Measurements from ENCODE around the gene STIM1.

The STIM1 gene

DNA sequence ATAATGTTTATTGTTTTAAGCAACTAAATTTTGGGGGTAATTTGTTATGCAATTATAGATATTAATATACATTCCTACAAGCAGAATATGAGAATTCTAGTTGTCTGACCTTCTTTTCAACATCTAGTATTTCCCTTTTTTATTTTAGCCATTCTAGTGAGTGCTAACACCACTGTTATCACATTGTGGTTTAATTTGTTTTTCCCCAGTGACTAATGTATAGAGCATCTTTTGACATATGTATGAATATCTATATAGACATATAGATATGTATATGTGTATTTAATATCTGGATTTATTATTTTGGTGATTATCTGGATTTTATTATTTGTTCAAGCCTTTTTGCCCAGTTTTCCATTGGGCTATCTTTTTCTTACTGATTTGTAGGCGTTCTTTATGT lies 66.6 kb downstream of the STIM1 start:
- Histone ChIP-seq H3K4me3 (ENCODE audit: low read length) (no peak overlapping the region), H3K27me3 (ENCODE audit: control insufficient read depth, insufficient read depth, low read length) (no peaks in the 10 kb centered on the region), H3K27ac (ENCODE audit: low read depth, low read length) (no peak overlapping the region), H3K36me3 (ENCODE audit: control insufficient read depth, insufficient read depth, low read length) (no peaks in the 10 kb centered on the region), H3K4me1 (ENCODE audit: control insufficient read depth, insufficient read depth, low read length) (no peaks in the 10 kb centered on the region), H3K9ac (ENCODE audit: low read length) (no peak overlapping the region)

DNA sequence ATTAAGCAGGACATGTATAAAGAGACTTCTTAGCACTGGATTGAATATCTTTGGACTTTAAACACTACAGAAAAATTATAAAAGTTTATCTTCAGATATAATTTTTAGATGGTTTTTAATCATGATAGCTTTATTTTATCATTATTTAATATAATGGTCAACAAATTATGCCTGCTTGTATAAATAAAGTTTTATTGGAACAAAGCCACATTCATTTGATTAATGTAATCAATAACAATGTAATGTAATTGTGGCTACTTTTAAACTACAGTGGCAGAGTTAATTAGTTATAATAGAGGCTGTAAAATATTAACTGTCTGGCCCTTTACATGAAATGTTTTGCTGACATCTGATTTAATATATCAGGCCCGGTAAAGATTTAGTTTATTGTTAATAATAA lies 70.0 kb downstream of the STIM1 start:
- H3K27ac ChIP-seq (ENCODE audit: low read depth, low read length) = no peak overlapping the region
- no peaks in the 10 kb centered on the region for H3K36me3 ChIP-seq (ENCODE audit: control insufficient read depth, insufficient read depth, low read length)
- no peak overlapping the region for H3K4me3 ChIP-seq (ENCODE audit: low read length)
- no peak overlapping the region for H3K9ac ChIP-seq (ENCODE audit: low read length)
- no peaks in the 10 kb centered on the region for H3K27me3 ChIP-seq (ENCODE audit: control insufficient read depth, insufficient read depth, low read length)
- H3K4me1 ChIP-seq (ENCODE audit: control insufficient read depth, insufficient read depth, low read length) = peaks cover 13% of the 10 kb centered on the region

DNA sequence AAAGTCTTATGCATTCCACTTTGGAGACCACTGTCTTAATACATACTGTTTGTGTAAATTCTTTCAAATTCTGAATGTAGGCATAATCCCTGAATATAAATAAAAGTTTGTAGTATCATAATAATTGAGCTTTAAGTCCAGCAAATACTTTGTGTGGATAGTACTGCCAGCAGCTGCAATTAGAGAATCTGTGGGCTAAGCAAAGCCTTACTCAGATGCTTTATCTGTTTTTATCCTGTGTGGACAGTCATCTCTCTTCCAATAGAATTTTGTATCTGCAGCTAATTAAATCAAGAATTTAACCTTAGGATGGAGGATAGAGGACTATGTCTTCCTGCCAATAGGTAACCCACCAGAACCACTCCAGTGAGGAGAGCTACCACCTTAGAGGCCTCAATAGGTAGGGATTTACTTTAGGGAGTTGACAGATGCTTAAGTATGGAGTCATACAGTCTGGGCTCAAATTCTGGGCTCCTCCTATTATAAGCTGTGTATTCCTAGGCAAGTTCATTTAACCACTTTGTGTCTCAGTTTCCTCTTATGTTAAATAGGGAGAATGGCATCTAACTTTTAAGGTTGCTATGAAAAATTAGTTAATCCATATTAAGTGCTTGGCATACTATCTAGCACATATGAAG lies 71.1 kb downstream of the STIM1 start:
- Histone ChIP-seq H3K36me3 (ENCODE audit: control insufficient read depth, insufficient read depth, low read length) (no peaks in the 10 kb centered on the region), H3K9ac (ENCODE audit: low read length) (no peak overlapping the region), H3K27me3 (ENCODE audit: control insufficient read depth, insufficient read depth, low read length) (no peaks in the 10 kb centered on the region), H3K4me3 (ENCODE audit: low read length) (no peak overlapping the region), H3K27ac (ENCODE audit: low read depth, low read length) (no peak overlapping the region), H3K4me1 (ENCODE audit: control insufficient read depth, insufficient read depth, low read length) (peaks cover 13% of the 10 kb centered on the region)

- peaks cover 13% of the 10 kb centered on the region for H3K4me1 ChIP-seq (ENCODE audit: control insufficient read depth, insufficient read depth, low read length)
Measured at GRCh38 chr11:3927129-3927796, 71.8 kb downstream of the STIM1 start.

GRCh38 chr11:3929232-3929631 lies 73.8 kb downstream of the STIM1 start:
- Histone ChIP-seq H3K36me3 (ENCODE audit: control insufficient read depth, insufficient read depth, low read length) (no peaks in the 10 kb centered on the region), H3K27me3 (ENCODE audit: control insufficient read depth, insufficient read depth, low read length) (no peaks in the 10 kb centered on the region), H3K27ac (ENCODE audit: low read depth, low read length) (peak overlapping the region; percentile 33), H3K9ac (ENCODE audit: low read length) (no peak overlapping the region), H3K4me1 (ENCODE audit: control insufficient read depth, insufficient read depth, low read length) (peaks cover 13% of the 10 kb centered on the region), H3K4me3 (ENCODE audit: low read length) (no peak overlapping the region)

More at GRCh38 chr11:3927129-3927796, 71.8 kb downstream of the STIM1 start:
- no peak overlapping the region for H3K27ac ChIP-seq (ENCODE audit: low read depth, low read length)
- no peaks in the 10 kb centered on the region for H3K27me3 ChIP-seq (ENCODE audit: control insufficient read depth, insufficient read depth, low read length)
- H3K36me3 ChIP-seq (ENCODE audit: control insufficient read depth, insufficient read depth, low read length) = no peaks in the 10 kb centered on the region
- no peak overlapping the region for H3K4me3 ChIP-seq (ENCODE audit: low read length)
- H3K9ac ChIP-seq (ENCODE audit: low read length) = no peak overlapping the region

- H3K27ac ChIP-seq (ENCODE audit: low read depth, low read length) = peak overlapping the region; percentile 33
- no peaks in the 10 kb centered on the region for H3K27me3 ChIP-seq (ENCODE audit: control insufficient read depth, insufficient read depth, low read length)
- no peaks in the 10 kb centered on the region for H3K36me3 ChIP-seq (ENCODE audit: control insufficient read depth, insufficient read depth, low read length)
- H3K9ac ChIP-seq (ENCODE audit: low read length) = no peak overlapping the region
- no peak overlapping the region for H3K4me3 ChIP-seq (ENCODE audit: low read length)
- H3K4me1 ChIP-seq (ENCODE audit: control insufficient read depth, insufficient read depth, low read length) = peaks cover 13% of the 10 kb centered on the region
Measured at GRCh38 chr11:3929649-3930048, 74.2 kb downstream of the STIM1 start.

GRCh38 chr11:3932698-3933097 lies 77.2 kb downstream of the STIM1 start:
- Histone ChIP-seq H3K36me3 (ENCODE audit: control insufficient read depth, insufficient read depth, low read length) (no peaks in the 10 kb centered on the region), H3K4me3 (ENCODE audit: low read length) (no peak overlapping the region), H3K27me3 (ENCODE audit: control insufficient read depth, insufficient read depth, low read length) (no peaks in the 10 kb centered on the region), H3K4me1 (ENCODE audit: control insufficient read depth, insufficient read depth, low read length) (peaks cover 17% of the 10 kb centered on the region), H3K9ac (ENCODE audit: low read length) (no peak overlapping the region), H3K27ac (ENCODE audit: low read depth, low read length) (no peak overlapping the region)

DNA sequence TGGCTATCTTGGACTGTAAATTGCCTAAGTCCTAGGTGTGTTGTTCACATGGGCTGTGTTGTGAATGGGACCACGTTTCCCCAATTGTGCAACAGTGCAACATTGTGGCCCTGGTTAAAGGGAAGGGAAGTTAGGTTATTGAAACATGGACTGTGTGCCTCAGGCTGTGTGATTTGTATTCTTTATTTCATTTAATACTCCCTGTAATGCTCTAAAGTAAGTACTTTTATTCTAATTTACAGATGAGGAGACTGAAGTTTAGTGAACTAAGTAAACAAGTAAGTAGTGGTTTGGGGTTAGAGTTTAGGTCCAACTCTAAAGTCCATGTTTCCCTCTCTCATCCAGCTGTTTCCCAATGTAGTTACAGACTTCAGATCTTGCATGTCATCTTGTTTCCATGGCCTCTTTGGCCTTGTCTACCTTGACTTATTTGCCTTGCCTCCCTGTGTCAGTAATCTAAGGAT lies 77.7 kb downstream of the STIM1 start:
- no peaks in the 10 kb centered on the region for H3K27me3 ChIP-seq (ENCODE audit: control insufficient read depth, insufficient read depth, low read length)
- H3K9ac ChIP-seq (ENCODE audit: low read length) = no peak overlapping the region
- H3K36me3 ChIP-seq (ENCODE audit: control insufficient read depth, insufficient read depth, low read length) = no peaks in the 10 kb centered on the region
- H3K4me3 ChIP-seq (ENCODE audit: low read length) = no peak overlapping the region
- H3K4me1 ChIP-seq (ENCODE audit: control insufficient read depth, insufficient read depth, low read length) = peaks cover 17% of the 10 kb centered on the region
- no peak overlapping the region for H3K27ac ChIP-seq (ENCODE audit: low read depth, low read length)

- no peak overlapping the region for H3K9ac ChIP-seq (ENCODE audit: low read length)
- no peaks in the 10 kb centered on the region for H3K27me3 ChIP-seq (ENCODE audit: control insufficient read depth, insufficient read depth, low read length)
- H3K4me1 ChIP-seq (ENCODE audit: control insufficient read depth, insufficient read depth, low read length) = peaks cover 12% of the 10 kb centered on the region
- H3K27ac ChIP-seq (ENCODE audit: low read depth, low read length) = no peak overlapping the region
- no peaks in the 10 kb centered on the region for H3K36me3 ChIP-seq (ENCODE audit: control insufficient read depth, insufficient read depth, low read length)
- H3K4me3 ChIP-seq (ENCODE audit: low read length) = no peak overlapping the region
Measured at GRCh38 chr11:3934658-3935057, 79.2 kb downstream of the STIM1 start.

DNA sequence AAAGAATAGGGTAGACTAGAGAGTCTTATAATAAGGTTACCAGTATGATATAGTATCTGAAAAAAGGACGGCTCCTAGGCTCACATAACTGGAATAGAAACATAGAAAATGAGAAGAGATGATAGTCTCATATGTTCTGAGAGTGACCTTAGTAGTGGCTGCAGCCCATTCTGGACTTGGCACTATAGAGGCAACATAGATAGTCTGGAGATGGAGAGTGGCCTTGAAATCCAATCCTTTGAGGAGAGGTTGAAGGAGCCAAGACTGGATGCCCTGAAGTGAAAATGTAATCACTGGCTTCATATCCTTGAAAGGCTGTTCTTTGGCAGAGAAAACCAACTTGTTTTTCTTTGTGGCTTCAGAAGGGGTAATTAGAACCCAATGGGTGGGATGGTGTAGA lies 81.1 kb downstream of the STIM1 start:
- Histone ChIP-seq H3K36me3 (ENCODE audit: control insufficient read depth, insufficient read depth, low read length) (no peaks in the 10 kb centered on the region), H3K27me3 (ENCODE audit: control insufficient read depth, insufficient read depth, low read length) (no peaks in the 10 kb centered on the region), H3K4me3 (ENCODE audit: low read length) (no peak overlapping the region), H3K4me1 (ENCODE audit: control insufficient read depth, insufficient read depth, low read length) (peaks cover 4% of the 10 kb centered on the region), H3K27ac (ENCODE audit: low read depth, low read length) (no peak overlapping the region), H3K9ac (ENCODE audit: low read length) (no peak overlapping the region)

- no peak overlapping the region for H3K27ac ChIP-seq (ENCODE audit: low read depth, low read length)
Measured at GRCh38 chr11:3939211-3939610, 83.7 kb downstream of the STIM1 start.

GRCh38 chr11:3939651-3940190 lies 84.3 kb downstream of the STIM1 start:
- H3K9ac ChIP-seq (ENCODE audit: low read length) = no peak overlapping the region
- no peaks in the 10 kb centered on the region for H3K36me3 ChIP-seq (ENCODE audit: control insufficient read depth, insufficient read depth, low read length)
- no peak overlapping the region for H3K27ac ChIP-seq (ENCODE audit: low read depth, low read length)
- no peak overlapping the region for H3K4me3 ChIP-seq (ENCODE audit: low read length)
- peaks cover 4% of the 10 kb centered on the region for H3K4me1 ChIP-seq (ENCODE audit: control insufficient read depth, insufficient read depth, low read length)
- no peaks in the 10 kb centered on the region for H3K27me3 ChIP-seq (ENCODE audit: control insufficient read depth, insufficient read depth, low read length)

More at GRCh38 chr11:3939211-3939610, 83.7 kb downstream of the STIM1 start:
- H3K36me3 ChIP-seq (ENCODE audit: control insufficient read depth, insufficient read depth, low read length) = no peaks in the 10 kb centered on the region
- H3K9ac ChIP-seq (ENCODE audit: low read length) = no peak overlapping the region
- peaks cover 4% of the 10 kb centered on the region for H3K4me1 ChIP-seq (ENCODE audit: control insufficient read depth, insufficient read depth, low read length)
- H3K27me3 ChIP-seq (ENCODE audit: control insufficient read depth, insufficient read depth, low read length) = no peaks in the 10 kb centered on the region
- no peak overlapping the region for H3K4me3 ChIP-seq (ENCODE audit: low read length)

All from rectal smooth muscle tissue (tissue), 1 donor.